MG63 (cell line): Measurements from ENCODE around the gene EPOP. TPM values are rescaled to one million over a fixed set of nuclear protein-coding genes. Genes with fewer than 3 reads are reported as not detected.

Experiments
- DNase-seq: peaks from one replicate; pipeline ENCODE4 v3.0.0-alpha.2; 2020
- H3K27me3 ChIP-seq: fragments of 250-450 bp; sonication (Bioruptor Pico); 2 replicates; pipeline ENCODE4 v1.5.1; 2020; ENCODE audit warnings: mild to moderate bottlenecking, moderate library complexity
- H3K36me3 ChIP-seq: fragments of 250-450 bp; sonication (Bioruptor Pico); 2 replicates; pipeline ENCODE4 v1.5.1; 2020; ENCODE audit warnings: mild to moderate bottlenecking, moderate library complexity
- H3K4me3 ChIP-seq: fragments of 250-450 bp; sonication (Bioruptor Pico); 2 replicates; pipeline ENCODE4 v1.5.1; 2020; ENCODE audit warnings: mild to moderate bottlenecking, moderate library complexity
- H3K9me3 ChIP-seq: fragments of 250-450 bp; sonication (Bioruptor Pico); 2 replicates; pipeline ENCODE4 v1.5.1; 2020; ENCODE audit warnings: mild to moderate bottlenecking, moderate library complexity
- total RNA-seq: library from RNA; depleted of rRNA; stranded (reverse); fragments of >200 nt; shearing (Covaris generic); gene quantifications from 2 replicates; pipeline ENCODE4 v1.2.3, GENCODE V29; 2014; ENCODE audit warnings: low replicate concordance; rRNA removed

The EPOP gene
- 6.4 and 7.9 TPM in 2 replicates for total RNA-seq

- DNase-seq, result peak; percentile 90
Measured at GRCh38 chr17:38674749-38675615, at the start of gene EPOP. Gene EPOP, minus strand, starts transcription at chr17:38674957. Its CDS starts 462 bp downstream, at chr17:38674495.

DNA sequence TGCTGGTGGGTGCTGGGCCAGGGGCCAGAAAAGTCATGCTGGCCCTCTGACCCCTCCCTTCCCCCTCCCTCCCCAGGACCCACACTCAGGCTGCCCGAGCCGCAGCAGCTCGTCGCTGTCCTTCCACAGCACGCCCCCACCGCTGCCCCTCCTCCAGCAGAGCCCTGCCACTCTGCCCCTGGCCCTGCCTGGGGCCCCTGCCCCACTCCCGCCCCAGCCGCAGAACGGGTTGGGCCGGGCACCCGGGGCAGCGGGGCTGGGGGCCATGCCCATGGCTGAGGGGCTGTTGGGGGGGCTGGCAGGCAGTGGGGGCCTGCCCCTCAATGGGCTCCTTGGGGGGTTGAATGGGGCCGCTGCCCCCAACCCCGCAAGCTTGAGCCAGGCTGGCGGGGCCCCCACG lies 47.0 kb upstream of the EPOP start:
- Histone ChIP-seq H3K4me3 (no peak overlapping the region), H3K27me3 (no peaks in the 10 kb centered on the region), H3K36me3 (peaks cover 46% of the 10 kb centered on the region), H3K9me3 (no peaks in the 10 kb centered on the region)
- no peak for DNase-seq

More at GRCh38 chr17:38674749-38675615, at the start of gene EPOP:
- peak within 1 kb of the TSS; percentile 56 for H3K4me3 ChIP-seq
- H3K27me3 ChIP-seq, result peaks cover 6% of the 10 kb centered on the region
- H3K9me3 ChIP-seq, result no peaks in the 10 kb centered on the region
- no peaks in the 10 kb centered on the region for H3K36me3 ChIP-seq

- Histone ChIP-seq H3K36me3 (peaks cover 50% of the 10 kb centered on the region), H3K27me3 (no peaks in the 10 kb centered on the region), H3K4me3 (no peak overlapping the region), H3K9me3 (no peaks in the 10 kb centered on the region)
- DNase-seq, result no peak
Measured at GRCh38 chr17:38720941-38721340, 46.2 kb upstream of the EPOP start.

GRCh38 chr17:38719943-38720641 lies 45.3 kb upstream of the EPOP start:
- Histone ChIP-seq H3K4me3 (no peak overlapping the region), H3K9me3 (no peaks in the 10 kb centered on the region), H3K27me3 (no peaks in the 10 kb centered on the region), H3K36me3 (peaks cover 53% of the 10 kb centered on the region)
- no peak for DNase-seq

DNA sequence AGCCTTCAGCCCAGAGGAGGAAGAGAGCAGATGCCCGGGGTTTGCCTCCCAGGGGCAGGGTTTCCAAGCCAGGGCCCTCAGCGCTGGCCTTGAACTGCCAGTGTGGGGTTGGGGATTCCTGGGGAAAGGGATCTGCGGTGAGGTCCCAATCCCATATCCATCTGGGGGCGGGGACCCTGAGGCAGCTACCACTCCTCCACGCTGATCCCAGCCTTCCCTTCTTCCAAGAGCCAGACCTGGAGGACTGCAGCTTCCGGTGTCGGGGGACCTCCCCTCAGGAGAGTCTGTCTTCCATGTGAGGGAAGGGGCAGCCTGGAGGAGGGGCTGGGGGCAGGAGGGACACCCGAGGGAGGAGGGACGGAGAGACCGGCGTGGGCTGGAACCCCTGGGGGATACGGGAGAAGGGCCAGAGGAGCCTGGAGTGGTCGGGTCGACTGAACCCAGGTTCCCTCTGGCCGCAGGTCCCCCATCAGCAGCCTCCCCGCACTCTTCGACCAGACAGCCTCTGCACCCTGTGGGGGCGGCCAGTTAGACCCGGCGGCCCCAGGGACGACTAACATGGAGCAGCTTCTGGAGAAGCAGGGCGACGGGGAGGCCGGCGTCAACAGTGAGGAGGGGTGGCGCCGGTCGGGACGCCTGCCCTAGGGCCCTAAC lies 44.7 kb upstream of the EPOP start:
- Histone ChIP-seq H3K36me3 (peaks cover 49% of the 10 kb centered on the region), H3K4me3 (no peak overlapping the region), H3K9me3 (no peaks in the 10 kb centered on the region), H3K27me3 (no peaks in the 10 kb centered on the region)
- DNase-seq, result no peak

- Histone ChIP-seq H3K36me3 (peaks cover 62% of the 10 kb centered on the region), H3K9me3 (no peaks in the 10 kb centered on the region), H3K4me3 (no peak overlapping the region), H3K27me3 (no peaks in the 10 kb centered on the region)
- no peak for DNase-seq
Measured at GRCh38 chr17:38717139-38717745, 42.5 kb upstream of the EPOP start.

DNA sequence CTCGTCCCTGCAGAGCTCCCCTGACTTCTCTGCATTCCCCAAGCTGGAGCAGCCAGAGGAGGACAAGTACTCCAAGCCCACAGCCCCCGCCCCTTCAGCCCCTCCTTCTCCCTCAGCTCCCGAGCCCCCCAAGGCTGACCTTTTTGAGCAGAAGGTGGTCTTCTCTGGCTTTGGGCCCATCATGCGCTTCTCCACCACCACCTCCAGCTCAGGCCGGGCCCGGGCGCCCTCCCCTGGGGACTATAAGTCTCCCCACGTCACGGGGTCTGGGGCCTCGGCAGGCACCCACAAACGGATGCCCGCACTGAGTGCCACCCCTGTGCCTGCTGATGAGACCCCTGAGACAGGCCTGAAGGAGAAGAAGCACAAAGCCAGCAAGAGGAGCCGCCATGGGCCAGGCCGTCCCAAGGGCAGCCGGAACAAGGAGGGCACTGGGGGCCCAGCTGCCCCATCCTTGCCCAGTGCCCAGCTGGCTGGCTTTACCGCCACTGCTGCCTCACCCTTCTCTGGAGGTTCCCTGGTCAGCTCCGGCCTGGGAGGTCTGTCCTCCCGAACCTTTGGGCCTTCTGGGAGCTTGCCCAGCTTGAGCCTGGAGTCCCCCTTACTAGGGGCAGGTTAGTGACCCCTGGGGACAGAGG lies 41.7 kb upstream of the EPOP start:
- DNase-seq, result no peak
- Histone ChIP-seq H3K36me3 (peaks cover 64% of the 10 kb centered on the region), H3K27me3 (no peaks in the 10 kb centered on the region), H3K4me3 (no peak overlapping the region), H3K9me3 (no peaks in the 10 kb centered on the region)

GRCh38 chr17:38715216-38715943 lies 40.6 kb upstream of the EPOP start:
- Histone ChIP-seq H3K27me3 (no peaks in the 10 kb centered on the region), H3K4me3 (no peak overlapping the region), H3K36me3 (peaks cover 69% of the 10 kb centered on the region), H3K9me3 (no peaks in the 10 kb centered on the region)
- DNase-seq, result no peak

- Histone ChIP-seq H3K9me3 (no peaks in the 10 kb centered on the region), H3K4me3 (no peak overlapping the region), H3K27me3 (no peaks in the 10 kb centered on the region), H3K36me3 (peaks cover 67% of the 10 kb centered on the region)
- DNase-seq, result no peak
Measured at GRCh38 chr17:38713456-38714075, 38.8 kb upstream of the EPOP start.

GRCh38 chr17:38712593-38712992 lies 37.8 kb upstream of the EPOP start:
- Histone ChIP-seq H3K4me3 (no peak overlapping the region), H3K9me3 (no peaks in the 10 kb centered on the region), H3K27me3 (no peaks in the 10 kb centered on the region), H3K36me3 (peaks cover 66% of the 10 kb centered on the region)
- no peak for DNase-seq

DNA sequence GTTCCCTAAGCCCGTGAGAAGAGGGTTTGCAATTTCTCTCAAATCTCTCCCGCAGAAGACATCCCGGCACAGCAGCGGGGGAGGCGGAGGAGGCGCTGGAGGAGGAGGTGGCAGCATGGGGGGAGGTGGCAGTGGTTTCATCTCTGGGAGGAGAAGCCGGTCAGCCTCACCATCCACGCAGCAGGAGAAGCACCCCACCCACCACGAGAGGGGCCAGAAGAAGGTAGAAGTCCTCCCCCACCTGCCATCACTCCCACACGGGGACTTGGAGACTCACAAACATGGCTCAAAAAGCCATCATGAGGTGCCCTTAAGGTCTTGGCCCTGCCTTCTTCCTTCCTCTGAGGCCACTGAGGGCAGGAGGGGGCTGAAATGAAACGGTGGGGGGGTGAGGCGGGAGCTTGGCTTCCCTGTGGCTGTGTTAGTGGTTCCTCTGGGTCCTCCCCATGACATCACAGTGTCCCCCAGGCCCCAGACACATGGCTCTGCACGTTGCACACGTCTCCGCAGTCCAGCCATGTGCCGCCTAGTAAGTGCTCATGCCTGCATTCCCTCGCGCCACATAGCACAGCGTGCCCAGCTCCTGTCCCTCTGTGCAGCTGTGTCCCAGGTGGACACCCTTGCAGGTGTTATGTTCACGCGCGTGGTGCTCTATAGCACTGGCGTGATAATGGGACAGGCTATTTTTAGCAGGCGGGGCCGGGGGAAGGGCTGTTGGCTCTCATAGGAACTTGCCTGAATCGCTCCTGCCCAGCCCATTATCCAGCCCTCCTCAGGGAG lies 37.2 kb upstream of the EPOP start:
- Histone ChIP-seq H3K4me3 (no peak overlapping the region), H3K9me3 (no peaks in the 10 kb centered on the region), H3K27me3 (no peaks in the 10 kb centered on the region), H3K36me3 (peaks cover 67% of the 10 kb centered on the region)
- DNase-seq, result no peak

DNA sequence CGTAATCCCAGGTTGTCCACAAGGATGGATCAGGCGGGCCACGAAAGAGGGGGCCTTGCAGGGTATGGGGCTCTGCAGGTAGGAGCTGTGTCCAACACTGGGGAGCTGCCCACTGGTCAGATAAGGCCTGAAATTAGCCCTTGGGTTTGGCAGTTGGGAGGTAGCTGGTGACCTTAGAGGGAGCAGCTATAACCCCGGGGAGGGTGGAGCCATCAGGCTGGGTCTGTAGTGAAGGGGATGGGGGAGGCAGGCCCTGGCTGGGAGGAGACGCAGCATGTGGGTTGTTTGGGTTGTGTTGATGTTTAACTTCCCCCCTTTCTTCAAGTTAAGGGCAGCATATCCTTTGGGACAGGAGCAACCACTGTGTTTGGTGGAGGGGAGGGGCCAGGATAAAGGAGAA lies 36.2 kb upstream of the EPOP start:
- H3K27me3 ChIP-seq, result no peaks in the 10 kb centered on the region
- H3K9me3 ChIP-seq, result no peaks in the 10 kb centered on the region
- H3K36me3 ChIP-seq, result peaks cover 69% of the 10 kb centered on the region
- H3K4me3 ChIP-seq, result no peak overlapping the region
- no peak for DNase-seq

- Histone ChIP-seq H3K4me3 (no peak overlapping the region), H3K36me3 (peaks cover 65% of the 10 kb centered on the region), H3K27me3 (no peaks in the 10 kb centered on the region), H3K9me3 (no peaks in the 10 kb centered on the region)
- DNase-seq, result no peak
Measured at GRCh38 chr17:38710604-38710962, 35.8 kb upstream of the EPOP start.

DNA sequence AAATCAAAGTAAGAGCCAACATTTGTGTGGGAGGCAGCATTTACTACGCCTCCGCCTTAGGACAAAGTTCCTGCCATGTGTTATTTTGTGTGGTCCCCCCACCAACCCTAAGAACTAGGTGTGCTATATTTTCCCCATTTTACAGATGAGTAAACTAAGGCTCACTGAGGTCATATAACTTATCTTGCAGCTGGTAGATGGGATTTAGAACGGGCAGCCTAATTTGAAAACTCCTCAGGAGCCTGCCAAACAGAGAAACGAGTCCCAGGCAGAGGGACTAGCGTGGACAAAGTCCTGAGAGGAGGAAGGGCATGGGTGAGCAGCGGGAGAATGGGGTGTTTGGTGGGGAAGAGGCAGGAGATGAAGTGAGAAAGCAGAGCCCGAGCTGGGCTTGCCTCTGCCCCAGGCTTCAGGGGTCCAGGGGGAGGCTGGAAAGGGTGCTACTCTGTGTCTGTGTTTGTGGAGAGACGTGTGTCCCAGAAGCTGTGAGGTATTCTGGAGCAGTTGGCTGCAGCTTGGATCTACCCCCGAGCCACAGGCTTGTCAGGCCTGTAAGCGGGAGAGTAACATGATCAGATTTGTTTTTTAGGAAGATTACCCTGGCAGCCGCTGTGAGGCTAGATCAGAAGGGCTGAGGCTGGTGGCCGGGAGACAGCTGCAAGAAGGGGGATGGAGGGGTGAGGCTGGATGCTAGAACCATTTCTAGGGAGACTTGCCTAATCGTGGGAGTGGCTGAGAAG lies 35.3 kb upstream of the EPOP start:
- Histone ChIP-seq H3K27me3 (no peaks in the 10 kb centered on the region), H3K4me3 (no peak overlapping the region), H3K36me3 (peaks cover 64% of the 10 kb centered on the region), H3K9me3 (no peaks in the 10 kb centered on the region)
- no peak for DNase-seq
